ENCODE measurements around the gene AJAP1.

DNA sequence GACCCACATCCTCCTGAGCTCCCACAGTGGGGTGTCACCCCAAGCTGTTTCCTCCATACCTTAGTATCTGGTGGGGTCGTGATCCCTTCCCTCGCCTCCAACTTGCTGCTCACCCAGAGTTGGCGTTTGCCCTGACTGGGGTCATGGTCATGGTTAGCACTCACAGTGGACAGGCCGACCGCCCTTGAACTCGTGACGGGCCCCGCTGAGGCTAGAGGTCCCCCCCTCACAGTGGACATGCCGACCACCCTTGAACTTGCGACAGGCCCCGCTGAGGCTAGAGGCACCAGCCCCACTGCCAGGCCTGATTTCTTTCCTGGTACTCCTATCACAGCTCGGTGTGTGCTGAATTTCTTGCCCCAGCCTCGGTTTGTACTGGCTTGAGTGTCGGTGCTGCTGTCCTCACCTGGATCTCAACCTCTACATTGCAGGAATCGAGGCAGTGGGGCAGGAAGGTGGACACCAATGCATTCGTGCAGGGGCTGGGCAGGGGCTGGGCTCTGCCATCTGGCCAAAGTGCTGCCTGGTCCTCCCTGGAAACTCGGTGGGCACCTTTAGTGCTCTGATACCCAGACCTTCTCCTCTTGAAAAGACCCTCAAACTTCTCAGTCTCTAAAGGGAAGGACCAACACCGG lies 37.5 kb upstream of the AJAP1 start:
- TF ChIP-seq CTCF (IDR thresholded peaks at IDR 0.05) (no peak), EZH2 (IDR thresholded peaks at IDR 0.05; ENCODE audit: borderline replicate concordance, insufficient read depth, low read depth, low read length, poor library complexity, severe bottlenecking) (no peak)

All from B cell (primary cell).